Measurements from ENCODE around the gene KRT15.
"Not testable (repeated sequence)": the region's sequence is repeated elsewhere in the genome, so short reads cannot be mapped to it uniquely, and the experiment has no call there.

KRT15 gene

DNA sequence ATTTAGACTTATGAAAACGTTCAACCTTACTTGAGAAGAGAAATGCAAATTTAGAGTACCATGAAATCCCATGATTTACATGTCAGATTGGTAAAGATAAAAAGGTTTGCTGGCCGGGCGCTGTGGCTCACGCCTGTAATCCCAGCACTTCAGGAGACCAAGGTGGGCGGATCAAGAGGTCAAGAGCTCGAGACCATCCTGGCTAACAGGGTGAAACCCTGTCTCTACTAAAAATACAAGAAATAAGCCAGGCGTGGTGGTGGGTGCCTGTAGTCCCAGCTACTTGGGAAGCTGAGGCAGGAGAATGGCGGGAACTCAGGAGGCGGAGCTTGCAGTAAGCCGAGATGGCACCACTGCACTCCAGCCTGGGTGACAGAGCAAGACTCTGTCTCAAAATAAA is 24.1 kb upstream of the KRT15 start:
- DNase-seq: not testable (repeated sequence)

DNA sequence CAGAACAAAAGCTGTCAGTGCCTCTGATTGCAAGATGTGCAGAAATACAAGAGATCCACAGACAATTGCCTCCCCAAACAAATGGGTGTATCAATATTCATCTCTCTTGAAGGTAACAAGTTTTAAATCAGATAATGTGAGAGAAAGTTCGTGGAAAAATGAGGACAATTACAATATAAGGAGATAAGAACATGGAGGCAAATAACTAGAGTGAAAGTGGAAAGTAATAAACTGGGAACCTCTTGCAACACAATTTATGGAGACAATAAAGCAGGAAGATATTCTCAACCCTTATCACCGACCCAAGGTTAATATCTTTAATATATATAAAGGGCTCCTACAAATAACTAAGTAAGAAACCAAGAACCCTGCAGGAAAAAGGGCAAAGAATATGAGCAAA is 23.7 kb upstream of the KRT15 start:
- DNase-seq: no peak

DNA sequence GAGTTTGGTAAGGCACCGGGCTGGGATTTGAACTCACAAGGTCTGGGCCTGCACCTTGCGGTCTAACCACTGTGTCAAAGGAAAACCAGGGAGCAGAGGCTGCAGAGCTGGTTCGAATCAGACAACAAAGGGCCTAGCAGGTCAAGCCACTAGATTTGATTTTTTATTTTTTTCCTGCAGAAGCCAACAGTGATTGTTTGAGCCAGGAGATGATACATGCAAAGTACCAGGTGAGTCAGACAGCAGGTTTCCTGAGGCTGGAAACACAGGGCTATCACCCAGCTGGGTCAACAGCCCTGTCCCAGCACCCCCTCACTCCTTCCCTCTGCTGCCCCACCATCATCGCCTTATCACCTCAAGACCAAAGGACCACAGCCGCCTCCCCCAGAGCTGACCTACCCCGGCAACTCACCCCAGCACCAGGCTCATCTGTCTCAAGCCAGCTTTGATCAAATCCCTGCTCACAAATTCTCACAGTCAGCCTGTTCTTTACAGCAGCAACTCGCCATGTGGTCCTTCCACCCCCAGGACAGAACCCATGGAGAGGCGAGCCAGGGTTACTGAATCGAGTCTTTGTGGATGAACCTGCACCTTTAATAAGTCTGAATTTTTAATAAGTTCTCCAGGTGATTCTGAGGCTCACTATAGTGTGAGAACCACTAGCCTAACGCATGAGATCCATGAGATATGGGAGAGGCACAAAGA is 22.4 kb upstream of the KRT15 start:
- no peak for DNase-seq

DNA sequence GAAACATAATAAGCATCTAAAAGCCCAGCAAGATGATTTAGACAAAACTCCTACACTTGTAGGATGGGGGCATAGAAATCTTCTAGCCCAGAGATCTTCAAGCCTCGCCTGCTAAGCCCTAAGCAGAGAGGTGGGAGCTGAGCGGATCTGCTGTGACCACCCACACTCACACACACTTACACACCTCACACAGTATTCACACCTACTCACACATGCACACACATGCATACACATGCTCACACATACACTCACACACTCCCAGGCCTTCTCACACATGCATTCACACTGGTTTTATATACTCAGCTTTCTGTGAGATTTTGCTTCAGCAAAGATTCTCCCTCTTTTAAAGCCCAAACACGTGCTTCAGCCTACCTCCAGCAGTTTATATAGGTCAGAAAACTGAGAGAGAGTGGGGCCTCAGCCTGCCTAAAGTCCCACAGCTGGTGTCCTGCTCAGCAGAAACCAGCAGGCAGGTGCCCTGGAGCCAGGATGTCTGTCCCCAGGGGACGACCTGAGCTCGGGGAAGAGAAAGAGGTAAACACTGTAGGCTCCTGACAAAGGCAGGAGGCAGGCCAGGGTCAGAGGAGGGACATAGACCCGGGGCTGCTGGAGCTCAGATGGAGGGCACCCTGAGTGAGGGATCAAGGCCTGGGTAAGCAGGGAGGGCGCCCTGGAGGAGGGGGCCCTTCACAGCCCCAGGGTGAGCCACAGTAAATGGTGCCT is 21.4 kb upstream of the KRT15 start:
- DNase-seq: no peak

DNA sequence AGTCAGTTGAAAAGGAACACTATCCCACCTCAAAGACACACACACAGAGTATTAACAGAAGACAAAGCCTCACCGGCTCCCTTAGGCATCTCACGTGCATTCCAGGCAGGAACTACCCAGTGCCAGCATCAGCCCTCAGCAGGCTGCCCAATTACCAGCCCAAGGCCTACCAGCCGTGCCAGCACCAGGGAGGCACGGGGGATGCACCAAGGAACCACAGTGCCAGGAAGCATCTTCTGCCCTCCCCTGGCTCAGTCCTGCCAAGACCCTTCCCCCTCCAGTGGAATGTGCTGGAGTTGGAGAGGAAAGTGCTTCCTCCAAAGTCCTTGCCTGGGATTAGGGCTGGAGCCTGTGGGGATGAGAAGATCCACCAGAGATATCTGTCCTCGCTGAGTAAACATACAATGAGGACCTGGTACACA is 20.4 kb upstream of the KRT15 start:
- DNase-seq: no peak

DNA sequence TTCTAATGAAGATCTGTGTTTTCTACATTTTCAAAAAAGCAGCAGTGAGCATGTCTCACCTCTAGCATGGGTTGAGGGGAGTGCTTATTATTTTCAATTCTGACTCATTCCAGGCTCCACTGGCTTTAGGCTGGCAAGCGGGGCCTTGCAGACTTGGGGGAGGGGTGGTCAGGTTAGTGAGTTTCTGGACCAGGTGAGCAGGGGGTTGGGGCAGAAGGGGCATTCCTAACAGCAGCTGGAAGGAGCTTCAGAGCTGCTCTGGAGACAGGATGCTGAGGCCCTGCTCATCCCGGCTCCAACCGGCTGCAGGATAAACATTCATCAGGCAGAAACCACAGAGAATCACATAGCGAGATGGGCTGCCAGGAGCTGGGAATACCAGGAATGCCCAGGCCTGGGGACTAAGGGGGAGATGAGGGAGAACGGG is 19.9 kb upstream of the KRT15 start:
- DNase-seq: no peak

DNA sequence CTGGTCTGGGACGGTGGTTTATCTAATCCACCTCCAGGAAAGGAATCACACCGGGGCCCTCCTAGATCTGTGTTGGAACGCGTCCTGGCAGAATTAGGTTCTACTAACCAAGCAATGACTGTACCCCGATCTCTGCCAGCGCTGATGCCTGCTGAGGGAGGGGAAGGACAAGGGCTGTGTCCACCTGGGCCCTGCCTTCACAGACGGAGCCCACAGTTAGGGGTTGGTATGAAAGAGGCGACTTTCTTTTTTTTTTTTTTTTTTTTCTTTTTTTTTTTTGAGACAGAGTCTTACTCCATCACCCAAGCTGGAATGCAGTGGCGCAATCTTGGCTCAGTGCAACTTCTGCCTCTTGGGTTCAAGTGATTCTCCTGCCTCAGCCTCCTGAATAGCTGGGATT is 19.3 kb upstream of the KRT15 start:
- no peak for DNase-seq

DNA sequence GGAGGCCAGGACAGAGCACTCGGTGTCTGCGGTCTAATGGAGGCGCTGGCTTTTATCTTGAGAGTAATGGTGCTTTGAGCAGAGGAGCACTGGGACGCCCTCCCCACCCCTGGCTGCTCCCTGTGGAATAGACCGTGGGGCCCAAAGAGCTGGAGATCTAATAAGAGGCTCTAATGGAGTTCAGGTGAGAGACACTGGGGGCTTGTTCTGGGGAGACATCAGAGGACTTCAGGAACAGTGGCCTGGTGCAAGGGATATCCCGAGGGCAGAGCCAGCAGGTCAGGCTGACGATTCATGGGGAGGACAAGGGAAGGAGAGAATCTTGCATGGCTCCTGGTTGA is 18.9 kb upstream of the KRT15 start:
- no peak for DNase-seq

DNA sequence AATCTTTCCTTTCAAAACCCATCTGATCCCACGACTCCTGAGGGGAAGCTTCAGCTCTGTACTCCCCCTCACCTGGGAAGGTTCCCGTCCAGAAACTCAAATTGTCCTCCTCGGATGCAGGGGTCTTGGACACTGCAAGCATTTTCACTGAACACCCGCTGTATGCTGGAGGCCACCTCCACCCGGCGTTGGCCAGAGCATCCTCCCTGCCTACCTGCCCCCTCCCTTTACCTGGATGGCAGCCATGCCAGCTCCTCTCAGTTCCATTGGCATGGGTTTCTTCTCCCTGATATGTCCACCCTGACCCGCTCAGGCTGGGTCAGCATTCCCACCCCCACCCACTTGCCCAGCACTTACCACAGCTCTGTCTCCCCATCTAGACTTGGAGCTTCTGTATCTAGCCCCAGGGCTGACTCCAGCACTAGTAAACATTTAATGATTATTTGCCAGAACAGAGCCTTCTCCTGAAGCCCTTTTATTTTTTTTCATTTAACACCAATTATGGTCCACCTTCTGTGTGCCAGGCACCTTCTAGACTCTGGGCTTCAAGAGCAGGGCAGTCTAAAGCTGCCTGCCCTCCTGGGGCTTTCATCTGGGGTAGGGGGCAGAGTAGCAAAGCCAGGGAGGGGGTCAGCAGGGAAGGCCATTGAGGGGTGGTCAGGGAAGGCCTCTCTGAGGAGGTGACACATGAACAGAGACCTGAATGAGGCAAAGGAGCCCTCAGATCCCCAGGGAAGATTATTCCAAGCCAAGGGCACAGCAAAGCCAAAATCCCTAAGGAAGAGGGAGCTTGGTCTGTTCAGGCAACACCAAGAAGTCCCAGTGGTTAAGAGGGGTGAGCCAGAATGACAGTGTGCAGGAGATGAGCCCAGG is 18.3 kb upstream of the KRT15 start:
- DNase-seq: no peak

DNA sequence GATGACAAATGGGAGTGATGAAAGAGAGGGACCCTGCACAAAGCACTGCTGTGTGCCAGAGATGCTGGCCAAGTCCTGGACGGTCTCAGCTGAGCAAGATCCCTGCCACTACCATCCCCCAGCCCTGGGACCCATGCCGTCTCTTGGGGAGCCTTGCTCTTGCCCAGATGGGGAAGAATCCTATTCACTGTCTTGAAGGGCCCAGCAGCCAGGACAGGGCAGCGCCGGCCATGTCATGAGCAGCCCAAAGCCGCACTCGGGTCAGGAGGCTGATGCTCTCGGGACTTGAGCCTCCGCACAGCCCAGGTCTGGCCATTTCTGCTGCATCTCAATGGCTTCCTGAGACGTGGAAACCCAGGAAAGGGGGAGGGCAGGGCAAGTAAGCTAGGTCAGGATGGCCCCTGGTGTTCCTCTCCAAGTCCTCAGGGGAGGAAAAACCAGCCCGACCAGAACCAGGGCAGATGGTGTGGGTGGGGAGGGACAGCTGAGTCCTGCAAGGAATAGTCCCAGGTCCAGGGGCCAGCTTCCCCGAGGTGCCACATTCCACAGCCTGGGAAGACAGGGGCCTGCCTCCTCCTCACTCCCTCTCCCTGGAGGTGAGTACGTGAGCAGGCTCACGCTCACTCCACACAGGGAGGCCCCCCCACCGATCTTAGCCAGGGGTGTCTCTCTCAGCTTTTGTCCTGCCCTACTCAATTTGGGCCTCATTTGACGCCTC is 17.2 kb upstream of the KRT15 start:
- no peak for DNase-seq

DNA sequence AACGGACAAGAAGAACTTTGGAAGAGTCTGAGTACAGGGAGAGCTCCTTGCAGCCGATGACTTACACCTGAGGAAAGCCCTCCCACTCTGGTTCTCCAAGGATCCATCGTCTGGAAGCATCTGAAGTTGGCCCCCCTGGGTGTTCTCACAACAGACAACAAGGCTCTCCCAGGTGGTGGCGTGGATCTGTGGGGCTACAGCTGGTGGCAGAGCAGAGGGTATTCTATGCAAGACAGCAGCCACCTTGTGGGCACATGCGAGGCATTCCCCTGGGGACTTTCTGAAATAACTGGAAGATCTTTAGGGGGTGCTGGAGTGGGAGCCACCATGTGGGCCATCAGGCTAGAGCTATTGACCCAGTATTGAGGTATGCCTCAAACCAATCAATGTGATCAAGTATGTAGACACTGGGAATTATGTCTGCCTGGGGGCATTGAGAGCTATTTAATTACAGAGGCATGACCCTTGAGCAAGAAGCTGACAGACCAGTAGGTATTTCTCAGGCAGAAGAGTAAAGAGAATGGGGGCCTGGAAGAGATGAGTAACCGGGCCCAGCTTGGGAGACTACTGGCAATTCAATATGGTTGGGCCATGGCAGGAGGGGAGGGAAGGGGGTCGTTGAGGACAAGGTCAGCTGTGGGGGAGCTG is 16.3 kb upstream of the KRT15 start:
- no peak for DNase-seq

DNA sequence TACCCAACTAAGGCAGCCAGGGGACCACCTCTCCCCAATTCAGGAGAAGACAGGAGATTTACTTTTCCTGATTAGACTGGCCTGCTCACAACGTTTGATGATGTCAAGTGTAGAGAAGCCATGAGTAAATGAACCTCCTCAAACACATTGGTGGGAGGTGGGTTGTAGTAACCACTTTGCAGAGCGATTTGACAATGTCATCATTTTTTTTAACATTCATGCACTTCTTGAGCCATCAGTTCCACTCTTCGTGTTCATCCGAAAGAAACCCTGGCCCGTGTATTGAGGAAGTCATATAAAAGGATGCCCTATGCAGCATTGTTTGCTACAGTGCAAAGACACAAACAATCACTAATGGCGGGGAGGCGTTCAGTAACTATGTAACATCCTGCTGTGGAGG is 14.9 kb upstream of the KRT15 start:
- DNase-seq: no peak

DNA sequence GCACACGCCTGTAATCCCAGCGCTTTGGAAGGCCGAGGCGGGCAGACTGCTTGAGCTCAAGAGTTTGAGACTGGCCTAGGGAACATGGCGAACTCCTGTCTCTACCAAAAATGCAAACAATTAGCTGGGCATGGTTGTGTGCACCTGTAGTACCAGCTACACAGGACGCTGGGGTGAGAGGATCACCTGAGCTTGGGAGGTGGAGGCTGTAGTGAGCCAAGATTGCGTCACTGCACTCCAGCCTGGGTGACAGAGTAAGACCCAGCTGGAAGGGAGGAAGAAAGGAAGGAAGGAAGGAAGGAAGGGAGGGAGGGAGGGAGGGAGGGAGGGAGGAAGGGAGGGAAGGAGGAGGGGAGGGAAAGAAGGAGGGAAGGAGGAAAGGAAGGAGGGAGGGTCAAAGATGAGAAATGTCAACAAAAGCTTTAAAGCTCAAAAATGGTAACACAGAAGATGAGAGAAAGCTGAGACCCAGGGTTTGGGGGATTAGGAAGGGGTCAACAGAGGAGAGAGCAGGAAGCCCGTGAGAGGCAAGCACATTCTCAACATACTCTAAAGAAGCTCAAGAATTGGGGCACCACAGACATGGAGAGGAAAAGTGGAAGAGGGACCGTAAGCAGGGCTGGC is 14.4 kb upstream of the KRT15 start:
- DNase-seq: no peak

DNA sequence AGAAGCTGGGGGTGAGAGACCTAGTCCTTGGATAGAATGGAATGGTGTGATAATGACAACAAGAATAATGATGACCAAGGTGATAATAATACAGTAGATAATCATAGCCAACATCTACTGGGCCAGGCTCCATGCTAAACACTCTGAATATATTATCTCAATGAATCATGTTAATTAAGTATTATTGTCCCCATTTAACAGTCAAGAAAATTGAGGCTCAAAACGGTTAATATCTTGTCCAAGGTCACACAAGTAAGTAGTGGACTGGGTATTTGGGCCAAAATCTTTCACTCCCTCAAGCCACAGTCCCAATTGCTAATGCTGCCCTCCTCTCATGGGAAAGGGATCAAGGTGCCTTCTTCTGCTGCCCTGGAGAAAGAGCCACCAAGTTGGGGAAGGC is 13.3 kb upstream of the KRT15 start:
- DNase-seq: no peak

DNA sequence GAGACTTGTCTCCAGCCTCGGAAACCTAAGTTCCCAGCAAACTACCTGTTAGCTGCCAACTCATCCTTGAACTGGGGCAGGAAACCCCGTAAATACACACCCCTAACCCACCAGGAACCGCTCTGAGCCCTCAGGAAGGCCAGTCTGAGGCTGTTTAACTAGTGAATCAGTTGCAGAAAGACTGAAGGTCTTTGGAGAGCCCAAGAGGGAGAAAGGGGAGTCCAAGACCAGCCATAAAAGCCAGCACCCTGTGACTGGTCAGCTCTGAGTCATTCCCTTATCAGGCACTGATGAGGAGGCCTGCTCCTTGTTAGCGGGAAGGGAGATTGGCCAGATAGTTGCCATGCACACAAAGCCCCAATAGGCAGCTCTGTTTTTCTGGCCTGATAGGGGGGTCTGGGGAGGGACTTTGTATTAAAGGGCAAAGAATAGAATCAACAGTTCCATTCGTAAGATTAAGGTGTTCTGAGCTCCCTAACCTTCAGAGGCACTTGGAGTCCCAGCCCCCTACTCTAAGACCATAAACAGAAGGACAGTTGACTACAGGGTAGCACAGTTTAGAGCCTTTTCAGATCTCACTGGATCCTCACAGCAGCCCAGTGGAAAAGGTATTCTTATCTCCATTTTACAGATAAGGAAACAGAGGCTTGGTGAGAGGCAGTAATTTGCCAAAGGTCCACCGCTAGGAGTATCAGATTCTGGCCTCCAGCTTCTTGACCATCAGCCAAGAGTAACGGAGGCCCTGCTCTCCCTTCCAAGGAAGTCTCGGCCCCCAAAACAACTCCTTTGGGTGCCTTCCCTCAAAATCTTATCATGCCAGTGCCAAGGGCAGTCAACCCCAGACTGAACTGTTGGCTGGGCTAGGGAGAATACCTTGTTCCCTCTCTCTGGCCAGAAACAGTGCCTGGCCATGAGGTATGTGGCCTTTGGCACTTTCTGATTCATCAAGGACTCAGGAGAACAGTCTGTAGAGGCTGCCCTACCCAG is 11.7 kb upstream of the KRT15 start:
- DNase-seq: no peak

DNA sequence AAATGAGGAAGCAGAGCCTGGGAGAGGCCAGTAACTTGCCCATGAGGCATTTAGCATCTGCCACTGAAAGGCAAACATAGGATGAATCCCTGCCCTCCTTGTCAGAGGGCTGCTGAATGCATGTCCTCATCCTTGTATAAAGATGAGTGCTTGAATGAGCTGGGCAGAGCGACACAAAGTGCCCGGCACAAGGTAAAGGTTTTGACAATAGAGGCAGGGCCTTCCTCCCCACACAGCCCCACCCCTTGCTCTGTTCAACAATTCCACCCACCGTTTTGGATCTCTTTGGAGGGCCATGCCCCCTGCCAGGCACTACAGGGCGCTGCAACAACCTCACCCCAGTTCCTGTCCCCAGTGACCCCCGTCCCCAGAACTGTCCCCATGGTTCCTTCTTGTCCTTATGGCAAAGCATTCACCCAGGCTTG is 10.8 kb upstream of the KRT15 start:
- no peak for DNase-seq

DNA sequence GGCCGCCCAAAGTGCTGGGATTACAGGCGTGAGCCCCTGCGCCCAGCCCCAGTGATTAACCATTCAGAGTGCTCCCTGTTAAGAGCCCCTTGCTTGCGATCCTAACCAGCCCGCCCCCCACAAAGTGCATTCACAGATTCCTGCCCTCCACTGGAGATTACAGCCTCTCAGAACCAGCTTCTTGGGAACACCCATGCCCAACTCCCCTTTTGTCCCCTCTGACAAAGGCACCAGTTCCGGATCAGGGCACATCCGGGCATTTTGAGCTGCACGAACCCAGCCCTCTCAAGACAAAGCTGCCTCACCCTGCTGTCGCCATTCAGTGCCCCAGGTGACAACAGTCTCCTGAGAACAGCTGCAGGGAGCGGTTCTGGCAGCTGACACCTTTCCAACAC is 10.3 kb upstream of the KRT15 start:
- no peak for DNase-seq

DNA sequence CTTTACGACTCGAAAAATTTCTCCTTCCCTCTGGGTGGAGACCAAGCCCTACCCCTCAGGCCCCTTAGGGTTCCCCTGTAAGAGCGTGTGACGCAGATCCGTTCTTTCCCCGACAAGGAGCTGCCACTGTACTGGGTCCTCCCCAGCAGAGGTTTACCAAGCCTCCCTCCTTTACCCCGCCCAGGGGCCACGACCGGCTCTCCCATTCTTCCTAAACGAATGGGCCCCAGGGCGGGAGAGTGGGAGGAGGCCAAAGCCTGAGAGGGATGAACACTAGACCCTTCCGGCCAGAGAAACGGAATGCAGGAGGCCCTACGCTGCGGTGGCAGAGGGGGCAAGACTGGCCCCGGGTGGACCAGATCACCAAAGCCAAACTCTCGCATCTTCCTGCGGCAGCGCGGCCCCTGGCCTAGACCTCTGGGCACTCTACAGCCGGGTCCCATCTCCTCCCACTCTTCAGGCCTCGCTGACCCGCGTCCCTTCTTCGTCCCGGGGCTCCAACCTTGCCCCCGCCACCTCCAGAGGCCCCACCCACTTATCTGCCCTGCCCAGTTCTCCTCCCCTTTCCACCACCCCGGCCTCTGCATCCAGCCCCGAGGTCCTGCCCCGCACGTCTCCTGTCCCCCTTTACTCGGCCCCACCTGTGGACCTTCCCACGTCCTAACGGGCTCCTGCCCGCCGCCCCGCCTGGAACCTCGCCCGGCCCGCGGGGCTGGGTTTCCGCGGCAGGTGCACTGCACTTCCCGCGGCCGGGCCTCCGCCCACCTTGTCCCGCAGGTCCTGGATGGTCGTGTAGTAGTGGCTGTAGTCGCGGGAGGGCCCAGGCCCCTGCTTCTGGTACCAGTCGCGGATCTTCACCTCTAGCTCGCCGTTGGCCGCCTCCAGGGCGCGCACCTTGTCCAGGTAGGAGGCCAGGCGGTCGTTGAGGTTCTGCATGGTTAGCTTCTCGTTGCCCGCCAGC is 8.7 kb upstream of the KRT15 start:
- no peak for DNase-seq

DNA sequence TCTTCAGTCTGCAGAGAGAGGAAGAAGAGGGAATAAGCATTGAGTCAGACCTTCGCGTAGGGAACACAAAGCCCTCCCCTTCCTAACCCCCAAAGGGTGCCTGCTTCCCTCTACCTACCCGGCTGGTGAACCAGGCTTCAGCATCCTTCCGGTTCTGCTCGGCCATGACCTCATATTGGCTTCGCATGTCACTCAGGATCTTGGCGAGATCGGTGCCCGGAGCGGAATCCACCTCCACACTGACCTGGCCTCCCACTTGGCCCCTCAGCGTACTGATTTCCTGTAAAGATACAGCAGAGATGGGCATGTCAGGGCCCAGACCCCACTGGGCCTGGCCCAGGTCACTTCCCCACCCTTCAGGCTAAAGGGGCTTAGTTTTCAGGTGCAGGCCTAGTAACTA is 5.6 kb upstream of the KRT15 start:
- DNase-seq: no peak

DNA sequence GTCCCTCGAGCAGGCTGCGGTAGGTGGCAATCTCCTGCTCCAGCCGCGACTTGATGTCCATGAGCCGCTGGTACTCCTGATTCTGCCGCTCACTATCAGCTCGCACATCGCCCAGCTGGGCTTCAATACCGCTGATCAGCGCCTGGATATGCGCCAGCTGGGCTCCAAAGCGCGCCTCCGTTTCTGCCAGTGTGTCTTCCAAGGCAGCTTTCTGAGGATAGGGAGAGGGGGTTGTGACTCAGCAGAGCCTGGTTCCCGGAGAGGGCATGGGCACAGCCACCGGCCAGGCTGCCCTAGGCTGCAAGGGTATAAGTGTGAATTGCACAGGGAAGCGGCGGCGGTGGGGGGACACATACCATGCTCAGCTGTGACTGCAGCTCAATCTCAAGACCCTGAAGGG is 5.1 kb upstream of the KRT15 start:
- DNase-seq: no peak

Measured in NCI-H446 treated with DMSO at 0.1 percent for 48 hours (cell line).